Endodermal cell (in vitro differentiated cells): ENCODE measurements around the gene HEXIM1. TPM values are rescaled to one million over a fixed set of nuclear protein-coding genes. Genes with fewer than 3 reads are reported as not detected.

ENCODE experiments used
- DNase-seq: peaks from one replicate; pipeline ENCODE4 v3.0.0-alpha.2; 2017
- H3K27ac ChIP-seq: 2 replicates; pipeline ENCODE4 v1.5.1; 2013; ENCODE audit warnings: mild to moderate bottlenecking, low read depth, low read length, moderate library complexity
- H3K27me3 ChIP-seq: 2 replicates; pipeline ENCODE4 v1.6.1; 2013; ENCODE audit warnings: mild to moderate bottlenecking, low read length, moderate library complexity; ENCODE audit not compliant: insufficient read depth, control insufficient read depth, poor library complexity, severe bottlenecking
- H3K36me3 ChIP-seq: 2 replicates; pipeline ENCODE4 v1.7.0; 2013; ENCODE audit warnings: mild to moderate bottlenecking, low read length, moderate library complexity; ENCODE audit not compliant: control insufficient read depth, insufficient read depth
- H3K4me1 ChIP-seq: one replicate; pipeline ENCODE4 v1.7.0; 2013; ENCODE audit warnings: low read length; ENCODE audit not compliant: control insufficient read depth, insufficient read depth
- H3K4me3 ChIP-seq: 2 replicates; pipeline ENCODE4 v1.5.1; 2013; ENCODE audit warnings: mild to moderate bottlenecking, low read length, moderate library complexity
- H3K9ac ChIP-seq: 2 replicates; pipeline ENCODE4 v1.6.1; 2013; ENCODE audit warnings: mild to moderate bottlenecking, low read length, moderate library complexity; ENCODE audit not compliant: poor library complexity, severe bottlenecking; ENCODE audit errors: extremely low read depth
- H3K9me3 ChIP-seq: 2 replicates; pipeline ENCODE4 v1.6.1; 2013; ENCODE audit warnings: mild to moderate bottlenecking, low read length, moderate library complexity; ENCODE audit not compliant: control insufficient read depth
- H3K27ac Mint-ChIP-seq: 2 replicates; pipeline ENCODE4 v1.8.0; 2020; ENCODE audit warnings: mixed read lengths
- H3K27me3 Mint-ChIP-seq: 2 replicates; pipeline ENCODE4 v1.8.0; 2021; ENCODE audit warnings: mild to moderate bottlenecking, mixed read lengths; ENCODE audit not compliant: insufficient read depth
- H3K36me3 Mint-ChIP-seq: 2 replicates; pipeline ENCODE4 v1.8.0; 2020; ENCODE audit warnings: low read depth, mixed read lengths
- H3K4me1 Mint-ChIP-seq: 2 replicates; pipeline ENCODE4 v1.8.0; 2020; ENCODE audit warnings: mixed read lengths
- H3K4me3 Mint-ChIP-seq: 2 replicates; pipeline ENCODE4 v1.8.0; 2020; ENCODE audit warnings: mild to moderate bottlenecking, moderate library complexity, mixed read lengths
- H3K9me3 Mint-ChIP-seq: 2 replicates; pipeline ENCODE4 v1.8.0; 2020; ENCODE audit warnings: mild to moderate bottlenecking, mixed read lengths
- CTCF ChIP-seq: fragments of 200-600 bp; sonication (generic); conservative IDR thresholded peaks from 2 replicates; pipeline ENCODE4 v1.5.0; 2021; ENCODE audit warnings: antibody characterized with exemption, mild to moderate bottlenecking
- WGBS, 2 experiments: methylation state at CpG; one replicate each; pipeline versions ENCODE4 v1.1.5 to v1.1.7; 2013; ENCODE audit warnings: missing lambda C conversion rate in 2 of 2, mixed read lengths in 1 of 2; ENCODE audit not compliant: insufficient coverage in 1 of 2, insufficient read length in 1 of 2; 5-methylcytosine and 5-hydroxymethylcytosine counted together
- total RNA-seq, 2 donors: library from RNA; stranded (reverse); fragmentation: NEBNext Ultra II Directional in 1 of 2; extraction: Animal tissue kit (Norgen Biotek cat#: 25700) in 1 of 2; gene quantifications; 2 replicates in 1 of 2; 3 replicates in 1 of 2; pipeline ENCODE4 v1.2.1, GENCODE V29; 2021

The HEXIM1 gene
- total RNA-seq, 2 donors from 2014 or later: 37.0 to 39.2 TPM

DNA sequence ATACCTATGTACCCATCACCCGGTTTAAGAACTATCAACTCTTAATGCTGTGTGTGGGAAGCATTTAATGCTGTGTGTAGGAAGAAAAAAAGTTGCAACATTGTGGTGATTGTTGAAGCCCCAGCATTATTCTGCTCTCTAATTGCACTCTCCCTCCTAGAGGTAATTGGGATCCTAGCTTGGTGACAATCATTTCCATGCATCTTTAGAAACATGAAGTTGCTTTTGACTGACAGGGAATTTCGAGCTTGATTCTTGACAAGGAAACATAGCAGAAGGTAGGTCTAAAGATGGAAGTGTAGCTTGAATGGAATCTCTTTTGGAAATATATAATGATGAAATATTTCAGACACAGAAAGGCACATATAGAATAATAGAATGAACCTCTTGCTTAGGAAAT is 40.7 kb downstream of the HEXIM1 start:
- no peak overlapping the region for H3K9ac ChIP-seq
- WGBS, 2 experiments: 94% methylated on average over 1 of the region's 2 CpGs; no CpG with 5 or more reads in 1 of the 2 experiments

GRCh38 chr17:45190503-45191255 is 42.4 kb downstream of the HEXIM1 start:
- Mint-ChIP-seq H3K4me3 (no peak overlapping the region), H3K9me3 (peaks cover 4% of the 10 kb centered on the region), H3K36me3 (no peaks in the 10 kb centered on the region), H3K27me3 (peaks cover 2% of the 10 kb centered on the region), H3K4me1 (peaks cover 3% of the 10 kb centered on the region), H3K27ac (no peak overlapping the region)
- 90% methylated on average over 10 to 11 of the region's 11 CpGs for WGBS, 2 experiments
- H3K27me3 ChIP-seq: no peaks in the 10 kb centered on the region
- no peaks in the 10 kb centered on the region for H3K4me1 ChIP-seq
- no peak overlapping the region for H3K4me3 ChIP-seq
- H3K27ac ChIP-seq: no peak overlapping the region
- H3K9me3 ChIP-seq: no peaks in the 10 kb centered on the region
- DNase-seq: no peak
- H3K9ac ChIP-seq: no peak overlapping the region
- no peak for TF ChIP-seq CTCF
- no peaks in the 10 kb centered on the region for H3K36me3 ChIP-seq

More for the DNA sequence above, 40.7 kb downstream of the HEXIM1 start:
- H3K4me1 Mint-ChIP-seq: peaks cover 3% of the 10 kb centered on the region
- H3K27me3 Mint-ChIP-seq: peaks cover 2% of the 10 kb centered on the region
- no peak overlapping the region for H3K27ac ChIP-seq
- no peak for DNase-seq
- no peaks in the 10 kb centered on the region for H3K4me1 ChIP-seq
- H3K36me3 Mint-ChIP-seq: no peaks in the 10 kb centered on the region
- H3K4me3 Mint-ChIP-seq: no peak overlapping the region
- H3K9me3 Mint-ChIP-seq: peaks cover 4% of the 10 kb centered on the region
- no peak for TF ChIP-seq CTCF
- H3K4me3 ChIP-seq: no peak overlapping the region
- no peak overlapping the region for H3K27ac Mint-ChIP-seq
- H3K9me3 ChIP-seq: no peaks in the 10 kb centered on the region
- no peaks in the 10 kb centered on the region for H3K36me3 ChIP-seq
- H3K27me3 ChIP-seq: no peaks in the 10 kb centered on the region

DNA sequence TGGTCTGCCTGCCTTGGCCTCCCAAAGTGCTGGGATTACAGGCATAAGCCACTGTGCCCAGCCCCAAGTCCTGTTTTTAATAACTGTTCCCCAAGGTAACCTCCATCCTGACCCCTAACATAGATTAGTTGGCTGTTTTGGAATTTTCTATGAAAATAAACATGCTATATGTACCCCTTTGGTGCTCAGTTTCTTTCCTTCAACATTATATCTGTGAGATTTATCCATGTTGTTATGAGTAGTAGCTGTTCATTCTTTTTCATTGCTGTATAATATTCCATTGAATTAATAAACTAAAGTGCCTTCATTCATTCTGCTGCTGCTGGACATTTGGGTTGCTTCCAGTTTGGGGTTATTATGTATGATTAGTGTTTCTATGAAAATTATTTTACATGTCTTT is 47.1 kb downstream of the HEXIM1 start:
- no peak overlapping the region for H3K27ac ChIP-seq
- no peaks in the 10 kb centered on the region for H3K9me3 ChIP-seq
- peaks cover 7% of the 10 kb centered on the region for H3K4me1 ChIP-seq
- H3K9ac ChIP-seq: no peak overlapping the region
- Mint-ChIP-seq H3K27me3 (no peaks in the 10 kb centered on the region), H3K9me3 (peaks cover 4% of the 10 kb centered on the region), H3K4me3 (no peak overlapping the region), H3K27ac (no peak overlapping the region), H3K36me3 (no peaks in the 10 kb centered on the region), H3K4me1 (peaks cover 12% of the 10 kb centered on the region)
- H3K27me3 ChIP-seq: no peaks in the 10 kb centered on the region
- TF ChIP-seq CTCF: no peak
- no peak overlapping the region for H3K4me3 ChIP-seq
- DNase-seq: no peak
- H3K36me3 ChIP-seq: no peaks in the 10 kb centered on the region
